Endothelial cell (in vitro differentiated cells): ENCODE results near the gene PLP2. TPM values are rescaled to one million over a fixed set of nuclear protein-coding genes. Genes with fewer than 3 reads are reported as not detected.
A peak's percentile ranks its signal among the peaks of the same experiment; 100 is the strongest.

Experiments used
- DNase-seq: peaks from one replicate; pipeline ENCODE4 v3.0.0; 2021; ENCODE audit warnings: low spot score
- H3K27ac Mint-ChIP-seq: one replicate; pipeline ENCODE4 v1.8.0; 2021; ENCODE audit warnings: mixed read lengths, inconsistent platforms; ENCODE audit not compliant: unreplicated experiment
- H3K27me3 Mint-ChIP-seq: one replicate; pipeline ENCODE4 v1.8.0; 2021; ENCODE audit warnings: mild to moderate bottlenecking, moderate library complexity, mixed read lengths, inconsistent platforms; ENCODE audit not compliant: unreplicated experiment
- H3K36me3 Mint-ChIP-seq: one replicate; pipeline ENCODE4 v1.8.0; 2021; ENCODE audit warnings: mild to moderate bottlenecking, low read depth, mixed read lengths, inconsistent platforms; ENCODE audit not compliant: unreplicated experiment
- H3K4me1 Mint-ChIP-seq: one replicate; pipeline ENCODE4 v1.8.0; 2021; ENCODE audit warnings: mild to moderate bottlenecking, mixed read lengths, inconsistent platforms; ENCODE audit not compliant: unreplicated experiment
- H3K4me3 Mint-ChIP-seq: one replicate; pipeline ENCODE4 v1.8.0; 2021; ENCODE audit warnings: mild to moderate bottlenecking, mixed read lengths, inconsistent platforms; ENCODE audit not compliant: unreplicated experiment
- H3K9me3 Mint-ChIP-seq: one replicate; pipeline ENCODE4 v1.8.0; 2021; ENCODE audit warnings: mixed read lengths, inconsistent platforms; ENCODE audit not compliant: unreplicated experiment
- total RNA-seq: library from RNA; stranded (reverse); fragmentation: NEBNext Ultra II Directional; extraction: Animal tissue kit (Norgen Biotek cat#: 25700); gene quantifications from one replicate; pipeline ENCODE4 v1.2.1, GENCODE V29; 2021; ENCODE audit not compliant: unreplicated experiment
- TF ChIP-seq, protein P1 (sequence below): fragments of 200-600 bp; sonication (generic); IDR thresholded peaks from one replicate; pipeline ENCODE4 v1.5.0; 2021; ENCODE audit warnings: antibody characterized with exemption; ENCODE audit not compliant: unreplicated experiment

The PLP2 gene
- total RNA-seq, 1 donor from 2014 or later = 1.9 TPM

DNA sequence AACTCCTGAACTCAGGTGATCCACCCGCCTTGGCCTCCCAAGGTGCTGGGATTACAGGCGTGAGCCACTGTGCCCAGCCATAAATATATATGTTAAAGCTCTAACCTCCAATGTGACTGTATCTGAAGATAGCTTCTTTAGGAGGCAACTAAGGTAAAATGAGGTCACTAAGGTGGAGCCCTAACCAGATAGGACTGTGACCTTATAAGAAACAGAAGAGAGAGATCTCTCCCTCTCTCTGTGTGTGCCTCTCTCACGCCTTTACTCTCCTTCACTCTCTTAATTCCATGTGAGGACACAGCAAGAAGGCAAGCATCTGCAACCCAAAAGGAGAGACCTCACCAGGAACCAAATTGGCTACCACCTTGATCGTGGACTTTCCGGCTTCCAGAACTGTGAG is 10.1 kb upstream of the PLP2 start:
- peaks cover 13% of the 10 kb centered on the region for H3K27me3 Mint-ChIP-seq
- no peak overlapping the region for H3K27ac Mint-ChIP-seq
- H3K36me3 Mint-ChIP-seq = no peaks in the 10 kb centered on the region
- no peak overlapping the region for H3K4me3 Mint-ChIP-seq
- H3K4me1 Mint-ChIP-seq = peaks cover 8% of the 10 kb centered on the region
- TF ChIP-seq, protein P1, sequence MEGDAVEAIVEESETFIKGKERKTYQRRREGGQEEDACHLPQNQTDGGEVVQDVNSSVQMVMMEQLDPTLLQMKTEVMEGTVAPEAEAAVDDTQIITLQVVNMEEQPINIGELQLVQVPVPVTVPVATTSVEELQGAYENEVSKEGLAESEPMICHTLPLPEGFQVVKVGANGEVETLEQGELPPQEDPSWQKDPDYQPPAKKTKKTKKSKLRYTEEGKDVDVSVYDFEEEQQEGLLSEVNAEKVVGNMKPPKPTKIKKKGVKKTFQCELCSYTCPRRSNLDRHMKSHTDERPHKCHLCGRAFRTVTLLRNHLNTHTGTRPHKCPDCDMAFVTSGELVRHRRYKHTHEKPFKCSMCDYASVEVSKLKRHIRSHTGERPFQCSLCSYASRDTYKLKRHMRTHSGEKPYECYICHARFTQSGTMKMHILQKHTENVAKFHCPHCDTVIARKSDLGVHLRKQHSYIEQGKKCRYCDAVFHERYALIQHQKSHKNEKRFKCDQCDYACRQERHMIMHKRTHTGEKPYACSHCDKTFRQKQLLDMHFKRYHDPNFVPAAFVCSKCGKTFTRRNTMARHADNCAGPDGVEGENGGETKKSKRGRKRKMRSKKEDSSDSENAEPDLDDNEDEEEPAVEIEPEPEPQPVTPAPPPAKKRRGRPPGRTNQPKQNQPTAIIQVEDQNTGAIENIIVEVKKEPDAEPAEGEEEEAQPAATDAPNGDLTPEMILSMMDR = no peak
- H3K9me3 Mint-ChIP-seq = no peaks in the 10 kb centered on the region
- no peak for DNase-seq

DNA sequence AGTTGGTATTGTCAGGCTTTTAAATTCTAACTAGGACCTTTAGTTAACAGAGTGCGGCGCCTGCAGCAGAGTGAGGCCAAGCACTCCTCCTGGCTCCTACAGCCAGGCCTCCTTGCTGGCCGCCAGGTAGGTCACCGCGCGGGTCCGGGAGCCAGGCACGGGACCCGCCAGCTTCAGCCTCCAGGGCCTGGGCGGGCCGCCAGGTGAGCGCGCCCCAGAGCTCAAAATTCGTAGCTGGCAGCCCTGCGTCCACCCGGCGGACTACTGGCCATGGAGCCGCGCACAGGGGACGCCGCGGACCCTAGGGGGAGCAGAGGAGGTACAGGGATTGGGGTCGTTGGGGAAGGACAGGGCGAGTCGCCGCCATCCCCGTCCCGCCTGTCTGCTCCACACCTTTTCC is 9.1 kb upstream of the PLP2 start, which contains the start of gene MAGIX:
TSS of gene MAGIX (plus strand) at position 139 of the 400 bp plus-strand sequence. CDS start at position 271, 132 bp downstream.
- H3K4me3 Mint-ChIP-seq = peak within 1 kb of the TSS; percentile 37
- H3K27me3 Mint-ChIP-seq = peaks cover 16% of the 10 kb centered on the region
- H3K9me3 Mint-ChIP-seq = no peaks in the 10 kb centered on the region
- H3K36me3 Mint-ChIP-seq = no peaks in the 10 kb centered on the region
- DNase-seq = no peak
- TF ChIP-seq, protein P1 = no peak
- H3K27ac Mint-ChIP-seq = no peak within 1 kb of the TSS
- H3K4me1 Mint-ChIP-seq = peaks cover 13% of the 10 kb centered on the region

DNA sequence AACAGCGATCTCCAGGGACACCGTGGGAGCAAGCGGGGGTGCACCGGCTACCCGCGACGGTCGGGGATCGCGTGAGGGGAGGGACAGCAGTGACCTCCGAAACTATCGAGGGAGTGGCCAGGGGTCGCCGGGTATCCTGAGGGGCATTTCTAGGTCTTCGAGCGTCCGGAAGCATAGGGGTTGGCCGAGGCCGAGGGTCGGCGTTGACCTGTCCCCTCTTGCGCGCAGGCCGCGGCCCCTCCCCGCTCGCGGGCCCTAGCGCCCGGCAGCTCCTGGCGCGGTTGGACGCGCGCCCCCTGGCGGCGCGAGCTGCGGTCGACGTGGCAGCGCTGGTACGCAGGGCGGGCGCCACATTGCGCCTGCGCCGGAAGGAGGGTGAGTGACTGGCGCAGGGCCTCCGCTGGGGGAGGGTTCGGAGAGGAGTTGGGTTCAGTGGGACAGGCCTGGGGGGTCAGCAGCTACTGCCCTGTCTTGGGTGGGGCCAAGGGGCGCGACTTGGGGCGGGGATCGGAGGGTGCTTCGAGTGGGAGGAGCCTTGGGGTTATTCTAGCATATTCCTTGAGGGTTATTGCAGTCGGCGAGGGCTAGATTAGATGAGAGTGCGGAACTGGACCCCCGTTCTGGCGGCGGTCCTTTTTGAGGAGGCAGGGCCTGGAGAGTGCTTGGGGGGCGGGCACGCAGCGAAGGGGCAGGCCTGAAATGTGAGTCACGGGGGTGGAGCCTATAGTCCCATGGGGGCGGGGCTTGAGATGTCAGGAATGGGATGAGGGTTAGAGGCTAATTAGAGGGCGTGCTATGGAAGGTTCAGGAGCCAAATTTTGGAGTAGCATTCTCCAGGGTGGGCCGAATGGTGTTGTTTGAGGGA is 7.9 kb upstream of the PLP2 start:
- H3K4me1 Mint-ChIP-seq = peaks cover 16% of the 10 kb centered on the region
- H3K4me3 Mint-ChIP-seq = peak overlapping the region; percentile 83
- peaks cover 13% of the 10 kb centered on the region for H3K27me3 Mint-ChIP-seq
- TF ChIP-seq, protein P1 = peak; percentile 80
- no peaks in the 10 kb centered on the region for H3K9me3 Mint-ChIP-seq
- H3K36me3 Mint-ChIP-seq = no peaks in the 10 kb centered on the region
- peak overlapping the region; percentile 88 for H3K27ac Mint-ChIP-seq
- DNase-seq = peak; percentile 79

DNA sequence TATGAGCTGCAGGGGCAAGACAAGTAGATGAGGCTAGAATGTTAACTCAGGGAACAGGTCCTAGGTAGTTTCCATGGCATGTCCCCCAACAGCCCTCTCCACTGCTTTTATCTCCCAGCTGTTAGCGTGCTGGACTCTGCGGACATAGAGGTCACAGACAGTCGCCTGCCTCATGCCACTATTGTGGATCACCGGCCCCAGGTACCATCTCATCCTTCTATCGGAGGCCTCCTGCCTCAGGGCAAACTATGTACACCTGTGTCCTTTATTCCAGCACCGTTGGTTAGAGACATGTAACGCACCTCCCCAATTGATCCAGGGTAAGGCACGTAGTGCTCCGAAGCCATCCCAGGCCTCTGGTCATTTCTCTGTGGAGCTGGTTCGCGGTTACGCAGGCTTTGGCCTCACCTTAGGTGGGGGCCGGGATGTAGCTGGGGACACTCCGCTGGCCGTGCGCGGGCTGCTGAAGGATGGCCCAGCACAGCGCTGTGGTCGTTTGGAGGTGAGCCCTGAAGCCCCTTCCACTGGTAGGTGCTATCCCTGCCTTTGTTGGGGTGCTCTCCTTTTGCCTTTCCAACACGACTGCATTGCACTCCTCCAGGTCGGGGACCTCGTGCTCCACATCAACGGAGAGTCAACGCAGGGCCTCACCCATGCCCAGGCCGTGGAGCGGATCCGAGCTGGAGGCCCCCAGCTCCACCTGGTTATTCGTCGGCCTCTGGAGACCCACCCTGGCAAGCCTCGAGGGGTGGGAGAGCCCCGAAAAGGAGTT is 6.9 kb upstream of the PLP2 start:
- no peak overlapping the region for H3K4me3 Mint-ChIP-seq
- peaks cover 16% of the 10 kb centered on the region for H3K4me1 Mint-ChIP-seq
- no peaks in the 10 kb centered on the region for H3K9me3 Mint-ChIP-seq
- no peak overlapping the region for H3K27ac Mint-ChIP-seq
- H3K27me3 Mint-ChIP-seq = peaks cover 13% of the 10 kb centered on the region
- DNase-seq = no peak
- TF ChIP-seq, protein P1 = no peak
- no peaks in the 10 kb centered on the region for H3K36me3 Mint-ChIP-seq
